NAMALWA (cell line): Measurements from ENCODE around the gene CDC45.
A peak's percentile ranks its signal among the peaks of the same experiment; 100 is the strongest.
"Not testable (repeated sequence)": the region's sequence is repeated elsewhere in the genome, so short reads cannot be mapped to it uniquely, and the experiment has no call there.

Experiments used
- DNase-seq: peaks from one replicate; pipeline ENCODE4 v3.0.0-alpha.2; 2015; ENCODE audit warnings: low spot score

Gene CDC45

GRCh38 chr22:19479355-19480172 is at the start of gene CDC45:
TSS of gene CDC45 (plus strand) at chr22:19479920. CDS start at chr22:19479969, 49 bp downstream.
- peak; percentile 98 for DNase-seq

GRCh38 chr22:19429950-19430889 is 49.5 kb upstream of the CDC45 start:
- DNase-seq, result peak; percentile 74

- peak; percentile 54 for DNase-seq
Observed at GRCh38 chr22:19430890-19431541, 48.7 kb upstream of the CDC45 start.

DNA sequence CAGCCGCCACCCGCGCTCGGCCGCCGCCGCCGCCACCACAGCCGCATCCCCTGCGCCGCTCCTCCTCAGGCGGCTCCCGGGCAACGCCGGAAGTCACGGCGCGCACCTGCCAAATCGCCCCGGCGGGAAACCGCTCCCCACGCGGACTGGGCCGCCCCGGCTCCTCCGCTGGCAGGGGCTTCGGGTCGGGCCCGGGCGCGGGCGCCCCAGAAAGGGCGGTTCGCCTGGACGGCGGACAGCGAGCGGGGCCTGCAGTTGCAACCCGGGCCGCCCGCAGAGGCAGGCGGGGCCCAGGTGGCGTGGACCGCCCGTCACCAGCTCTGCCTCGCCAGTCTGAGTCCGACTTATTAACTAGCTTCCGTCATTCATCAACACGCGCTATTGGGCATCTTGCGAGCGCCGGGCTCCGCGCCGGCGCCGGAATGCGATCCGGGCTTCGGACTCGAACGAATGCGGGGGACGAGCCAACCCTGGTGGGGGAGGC is 48.0 kb upstream of the CDC45 start, which contains the start of gene HIRA:
Gene HIRA (minus strand): TSS at position 85 of the 484 bp plus-strand sequence. CDS start 257 bp downstream, outside the sequence.
- peak; percentile 85 for DNase-seq

- peak; percentile 92 for DNase-seq
Observed at GRCh38 chr22:19432133-19432851, 47.4 kb upstream of the CDC45 start, which contains the start of gene MRPL40. TSS of gene MRPL40 (plus strand) at chr22:19432545. CDS start at chr22:19432555, 10 bp downstream.

GRCh38 chr22:19434401-19434800 is 45.3 kb upstream of the CDC45 start:
- DNase-seq, result no peak

DNA sequence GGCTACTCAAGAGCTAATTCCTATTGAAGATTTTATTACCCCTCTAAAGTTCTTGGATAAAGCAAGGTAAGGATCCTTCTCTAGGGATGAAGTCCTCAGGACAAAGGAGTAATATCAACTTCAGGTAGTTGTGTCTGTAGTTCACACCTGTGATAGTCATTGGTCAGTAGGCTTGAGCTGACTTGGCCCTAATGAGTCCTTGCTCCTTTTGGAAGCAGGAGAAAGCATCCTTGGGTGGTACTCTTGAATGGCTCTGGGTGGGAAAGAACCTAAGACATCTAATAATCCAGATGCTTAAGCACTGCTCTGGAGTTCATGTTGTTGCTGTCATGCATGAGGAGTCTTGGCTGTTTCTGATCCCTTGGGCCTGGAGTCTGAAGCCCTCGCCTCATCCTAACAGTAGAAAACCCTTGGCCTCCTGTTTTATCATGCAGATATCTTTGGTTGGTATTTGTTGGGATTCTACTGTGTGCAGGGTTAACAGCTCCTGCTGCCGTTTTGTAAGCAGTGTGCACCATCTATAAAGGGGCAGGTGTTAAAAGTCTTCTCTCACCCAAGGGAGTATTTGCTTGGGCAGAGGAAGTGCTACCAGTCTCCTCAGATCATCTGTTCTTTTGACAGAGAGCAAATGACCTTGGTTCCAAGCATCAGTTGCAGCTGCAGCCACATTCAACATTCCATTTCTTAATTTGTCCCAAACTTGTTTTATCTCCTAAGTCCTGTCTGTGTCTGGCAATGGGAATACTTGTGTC is 44.7 kb upstream of the CDC45 start:
- DNase-seq, result peak; percentile 58

DNA sequence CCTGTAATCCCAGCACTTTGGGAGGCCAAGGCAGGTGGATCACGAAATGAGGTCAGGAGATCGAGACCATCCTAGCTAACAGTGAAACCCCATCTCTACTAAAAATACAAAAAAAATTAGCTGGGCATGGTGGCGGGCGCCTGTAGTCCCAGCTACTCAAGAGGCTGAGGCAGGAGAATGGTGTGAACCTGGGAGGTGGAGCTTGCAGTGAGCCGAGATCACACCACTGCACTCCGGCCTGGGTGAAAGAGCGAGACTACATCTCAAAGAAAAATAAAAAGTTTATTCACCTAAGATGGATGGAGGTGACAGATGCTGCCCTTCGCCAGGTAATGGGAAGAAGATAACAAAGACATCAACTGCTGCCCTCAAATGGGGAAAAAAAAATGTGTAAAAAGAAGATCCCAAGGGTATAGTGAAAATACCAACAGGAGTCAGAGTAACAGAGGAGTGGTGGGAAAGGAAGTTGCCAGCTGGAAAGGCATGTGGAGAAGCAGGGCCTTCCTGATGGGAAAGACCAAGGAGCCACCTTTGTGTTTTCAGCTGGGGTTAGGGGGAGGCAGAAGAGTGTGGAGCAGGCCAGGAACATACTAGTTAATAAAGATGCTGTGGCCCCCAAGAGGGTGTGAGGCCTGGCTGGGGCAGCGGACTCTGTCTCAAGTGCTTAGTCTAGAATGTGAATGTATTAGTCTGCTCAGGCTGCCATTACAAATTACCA is 43.1 kb upstream of the CDC45 start:
- DNase-seq, result not testable (repeated sequence)

DNA sequence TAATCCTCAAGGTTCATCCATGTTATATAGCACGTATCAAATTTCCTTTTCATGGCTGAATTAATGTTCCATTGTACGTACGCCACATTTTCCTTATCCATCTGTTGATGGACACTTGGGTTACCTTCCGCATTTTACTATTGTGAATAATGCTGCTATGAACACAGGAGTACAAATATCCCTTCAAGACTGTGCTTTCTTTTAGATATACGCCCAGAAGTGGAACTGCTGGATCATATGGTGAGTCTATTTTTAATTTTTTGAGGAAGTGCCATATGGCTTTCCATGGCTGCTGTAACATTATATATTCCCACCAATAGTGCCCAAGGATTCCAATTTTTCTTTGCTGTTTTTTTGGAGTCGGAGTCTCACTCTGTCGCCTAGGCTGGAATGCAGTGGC is 41.4 kb upstream of the CDC45 start:
- DNase-seq, result no peak

DNA sequence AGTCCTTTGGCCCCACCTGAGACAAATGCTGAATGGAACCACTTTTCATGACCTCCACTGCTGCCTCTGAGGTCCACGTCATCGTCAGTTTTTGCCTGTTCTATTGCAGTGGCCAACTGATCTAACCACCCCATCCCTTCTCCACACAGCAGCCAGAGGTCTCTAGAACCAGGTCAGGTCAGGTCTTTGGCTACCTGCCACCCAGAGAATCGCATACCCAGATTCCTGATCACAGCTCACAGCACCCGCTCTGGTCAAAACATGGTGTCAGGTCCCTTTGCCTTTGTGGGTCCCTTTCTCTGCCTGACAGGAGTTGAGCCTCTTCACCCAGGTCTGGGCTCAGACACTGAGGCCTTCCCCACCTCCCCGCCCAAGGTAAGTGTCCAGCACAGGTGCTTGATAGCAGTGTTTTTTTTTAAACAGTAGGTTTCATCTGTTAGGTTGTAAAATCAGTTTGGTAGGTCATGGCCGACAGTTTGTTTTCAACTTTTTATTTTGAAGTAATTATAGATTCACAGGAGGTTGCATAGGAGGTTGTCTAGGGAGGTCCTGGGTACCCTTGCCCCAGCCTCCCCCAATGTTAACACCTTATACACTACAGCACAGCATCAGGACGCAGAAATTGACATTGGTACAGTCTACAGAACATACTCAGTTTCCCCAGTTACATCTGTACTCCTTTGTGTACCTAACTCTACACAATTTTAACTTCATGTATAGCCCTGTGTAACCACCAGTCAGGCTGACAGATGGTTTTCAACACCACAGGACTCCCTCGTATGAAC is 39.1 kb upstream of the CDC45 start:
- no peak for DNase-seq

DNA sequence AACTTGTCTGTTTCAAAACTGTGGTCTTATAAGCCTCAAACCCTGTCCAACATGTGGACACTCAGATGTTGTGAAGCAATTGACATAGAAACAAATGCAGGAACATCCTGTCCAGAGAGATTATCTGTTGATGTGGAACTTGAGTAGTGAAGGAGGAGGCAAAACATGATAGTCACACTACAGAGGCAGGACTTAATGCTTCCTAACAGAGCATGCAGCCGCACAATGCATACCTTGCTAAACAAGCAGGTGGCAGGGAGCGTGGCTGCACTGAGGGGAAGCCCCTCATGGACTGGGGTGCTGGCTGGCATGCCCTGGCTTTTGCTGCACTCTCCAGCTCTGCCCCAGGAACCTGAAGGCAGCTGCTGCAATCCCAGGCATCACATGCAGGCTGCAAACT is 37.6 kb upstream of the CDC45 start:
- DNase-seq, result no peak

DNA sequence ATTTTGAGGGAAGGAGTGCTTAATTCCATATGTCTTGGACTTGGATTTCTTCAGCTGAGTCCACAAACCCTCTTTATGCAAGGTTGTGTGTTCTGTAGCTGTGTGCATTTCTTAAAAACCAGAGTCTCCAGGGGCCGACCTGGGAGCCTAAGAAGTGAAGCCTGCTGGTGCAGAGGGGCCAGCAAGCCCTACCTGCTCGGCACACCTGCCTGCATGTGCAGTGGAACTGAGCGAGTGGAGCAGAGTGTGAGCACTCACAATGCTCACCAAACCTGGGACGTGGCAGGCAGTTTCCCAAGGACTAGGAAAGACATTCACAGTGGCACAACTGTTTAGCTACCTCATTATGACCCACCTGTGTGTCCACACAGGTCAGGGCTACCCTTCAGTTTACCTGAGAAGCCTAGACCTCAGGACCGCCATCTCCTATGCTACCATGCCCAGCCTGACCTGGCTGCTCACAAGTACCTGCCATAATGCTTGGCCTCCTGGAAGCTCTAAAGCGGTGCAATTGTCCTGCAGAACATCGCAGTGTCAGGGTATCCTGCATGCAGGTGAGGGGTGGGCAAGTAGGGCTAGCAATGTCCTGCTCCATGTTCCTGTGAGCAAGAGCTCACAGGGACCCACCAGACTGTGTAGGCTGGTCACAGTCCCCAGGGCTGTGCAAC is 36.0 kb upstream of the CDC45 start:
- DNase-seq, result no peak

DNA sequence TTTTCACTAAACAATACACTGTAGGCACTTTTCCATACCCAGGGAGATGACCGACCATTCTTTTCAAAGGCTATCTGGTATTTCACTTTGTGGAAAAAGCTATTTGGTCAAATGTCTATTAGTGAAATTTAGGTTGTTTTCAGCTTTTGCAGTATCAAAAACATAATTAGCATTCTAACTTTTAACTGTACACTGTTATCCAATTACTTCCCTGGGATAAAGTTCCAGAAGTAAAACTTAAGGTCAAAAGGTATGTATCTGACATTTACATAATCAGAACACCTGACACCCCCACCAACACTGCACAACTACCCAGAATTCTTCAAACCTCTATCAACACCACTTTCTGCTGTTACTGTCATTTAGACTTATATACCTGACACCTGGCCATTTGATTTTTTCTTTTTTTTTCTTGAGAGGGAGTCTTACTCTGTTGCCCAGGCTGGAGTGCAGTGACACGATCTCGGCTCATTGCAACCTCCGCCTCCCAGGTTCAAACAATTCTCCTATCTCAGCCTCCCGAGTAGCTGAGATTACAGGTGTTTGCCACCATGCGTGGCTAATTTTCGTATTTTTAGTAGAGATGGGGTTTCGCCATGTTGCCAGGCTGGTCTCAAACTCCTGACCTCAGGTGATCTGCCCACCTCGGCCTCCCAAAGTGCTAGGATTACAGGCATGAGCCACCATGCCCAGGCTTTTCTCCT is 34.3 kb upstream of the CDC45 start:
- not testable (repeated sequence) for DNase-seq

- no peak for DNase-seq
Observed at GRCh38 chr22:19446603-19447329, 33.0 kb upstream of the CDC45 start.

DNA sequence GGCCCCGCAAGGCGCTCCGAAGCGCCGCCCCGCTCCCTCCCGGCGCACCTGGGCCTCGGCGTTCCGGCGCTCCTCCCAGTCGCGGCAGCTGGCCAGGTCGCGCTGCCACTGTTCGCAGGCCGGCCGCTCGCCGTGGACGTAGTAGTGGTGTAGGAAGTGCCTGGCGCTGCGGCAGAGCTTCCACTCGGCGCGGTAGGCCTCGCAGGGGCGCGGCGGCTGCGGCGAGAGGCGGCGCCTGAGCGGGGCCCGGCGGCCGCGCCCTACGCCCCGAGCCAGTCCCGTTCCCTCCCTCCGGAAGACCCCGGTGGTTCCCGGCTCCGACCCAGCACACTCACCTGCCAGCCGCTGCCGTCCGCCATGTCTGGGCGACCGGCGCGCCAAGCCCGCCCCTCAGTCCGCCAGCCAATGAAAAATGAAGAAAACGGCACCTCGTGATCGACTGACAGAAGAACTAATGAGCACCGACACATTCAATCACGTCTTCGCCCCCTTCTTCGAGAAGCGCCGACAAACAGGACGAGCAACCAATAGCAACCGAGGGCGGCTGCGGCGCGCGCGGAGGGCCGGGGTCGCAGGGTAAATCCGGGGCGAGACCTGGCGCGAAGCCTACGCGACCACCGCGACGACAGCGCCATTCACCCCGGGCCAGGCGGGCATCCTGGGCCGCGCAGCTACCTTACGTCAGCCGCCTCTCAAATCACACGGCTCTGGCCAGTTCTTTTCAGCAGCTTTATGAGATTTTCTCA is 32.2 kb upstream of the CDC45 start, which contains the start of gene C22orf39:
Gene C22orf39 (minus strand): TSS at position 382 of the 746 bp plus-strand sequence. CDS start 23 bp downstream, at position 359.
- DNase-seq, result peak; percentile 95

GRCh38 chr22:19448076-19448607 is 31.6 kb upstream of the CDC45 start:
- DNase-seq, result peak; percentile 96
